RWPE1 (cell line): ENCODE data around the gene CCDC73.
A peak's percentile ranks its signal among the peaks of the same experiment; 100 is the strongest.

Experiments
- CTCF ChIA-PET: fragments of 350-600 bp; sonication (Branson Sonifier 250); formaldehyde crosslinking; extraction: SDS; loops from one replicate; lab custom pipeline; 2021; lab: Yijun Ruan, JAX
- POLR2A ChIA-PET: fragments of 400-600 bp; formaldehyde crosslinking; extraction: SDS; loops from one replicate; lab custom pipeline; 2020; ENCODE audit warnings: antibody characterized with exemption; ENCODE audit not compliant: low non-redundant PET; lab: Yijun Ruan, JAX
- DNase-seq: peaks from one replicate; pipeline ENCODE4 v3.0.0; 2012; ENCODE audit warnings: low spot score
- H3K27ac ChIP-seq: fragments of 450-650 bp; 2 replicates; pipeline ENCODE4 v1.5.1; 2017
- TF ChIP-seq, protein P1 (sequence below): fragments of 450-650 bp; conservative IDR thresholded peaks from 2 replicates; pipeline ENCODE4 v1.5.1; 2017; ENCODE audit warnings: low read depth, mild to moderate bottlenecking

The CCDC73 gene

DNA sequence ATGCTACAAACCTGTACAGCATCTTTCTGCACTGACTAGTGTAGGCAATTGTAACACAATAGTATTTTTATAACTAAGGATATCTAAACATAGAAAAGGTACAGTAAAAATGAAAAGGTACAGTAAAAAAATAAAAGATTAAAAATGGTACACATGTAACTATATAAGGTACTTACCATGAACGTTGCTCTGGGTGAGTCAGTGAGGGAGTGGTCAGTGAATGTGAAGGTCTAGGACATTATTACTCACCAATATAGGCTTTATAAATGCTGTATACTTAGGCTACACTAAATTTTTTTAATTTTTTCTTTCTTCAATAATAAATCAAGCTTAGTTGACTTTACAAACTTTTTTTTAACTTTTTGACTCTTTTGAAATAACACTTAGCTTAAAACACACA lies 150.9 kb downstream of the CCDC73 start:
- TF ChIP-seq, protein P1, sequence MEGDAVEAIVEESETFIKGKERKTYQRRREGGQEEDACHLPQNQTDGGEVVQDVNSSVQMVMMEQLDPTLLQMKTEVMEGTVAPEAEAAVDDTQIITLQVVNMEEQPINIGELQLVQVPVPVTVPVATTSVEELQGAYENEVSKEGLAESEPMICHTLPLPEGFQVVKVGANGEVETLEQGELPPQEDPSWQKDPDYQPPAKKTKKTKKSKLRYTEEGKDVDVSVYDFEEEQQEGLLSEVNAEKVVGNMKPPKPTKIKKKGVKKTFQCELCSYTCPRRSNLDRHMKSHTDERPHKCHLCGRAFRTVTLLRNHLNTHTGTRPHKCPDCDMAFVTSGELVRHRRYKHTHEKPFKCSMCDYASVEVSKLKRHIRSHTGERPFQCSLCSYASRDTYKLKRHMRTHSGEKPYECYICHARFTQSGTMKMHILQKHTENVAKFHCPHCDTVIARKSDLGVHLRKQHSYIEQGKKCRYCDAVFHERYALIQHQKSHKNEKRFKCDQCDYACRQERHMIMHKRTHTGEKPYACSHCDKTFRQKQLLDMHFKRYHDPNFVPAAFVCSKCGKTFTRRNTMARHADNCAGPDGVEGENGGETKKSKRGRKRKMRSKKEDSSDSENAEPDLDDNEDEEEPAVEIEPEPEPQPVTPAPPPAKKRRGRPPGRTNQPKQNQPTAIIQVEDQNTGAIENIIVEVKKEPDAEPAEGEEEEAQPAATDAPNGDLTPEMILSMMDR, result no peak
- ChIA-PET POLR2A (no interaction called here), CTCF (no interaction called here)
- H3K27ac ChIP-seq, result no peak overlapping the region
- peak; percentile 28 for DNase-seq

DNA sequence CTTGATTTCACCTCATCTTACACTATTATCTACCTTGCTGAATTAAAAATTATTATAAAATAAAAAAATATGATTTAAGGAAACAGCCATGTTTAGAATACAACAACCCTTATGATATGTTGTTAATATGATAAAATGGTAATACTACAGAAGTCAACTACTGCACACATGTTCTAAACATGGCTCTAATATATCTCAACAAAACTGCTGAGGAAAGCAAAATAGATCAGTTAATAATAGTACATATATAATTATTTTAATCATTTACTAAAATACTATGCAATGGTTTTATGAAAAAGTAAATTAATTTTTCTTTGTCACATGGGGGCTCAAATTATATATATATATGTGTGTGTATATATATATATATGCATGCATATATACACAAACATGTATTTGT lies 153.1 kb downstream of the CCDC73 start:
- TF ChIP-seq, protein P1, result no peak
- DNase-seq, result no peak
- POLR2A ChIA-PET, result no interaction called here
- CTCF ChIA-PET, result no interaction called here
- no peak overlapping the region for H3K27ac ChIP-seq

DNA sequence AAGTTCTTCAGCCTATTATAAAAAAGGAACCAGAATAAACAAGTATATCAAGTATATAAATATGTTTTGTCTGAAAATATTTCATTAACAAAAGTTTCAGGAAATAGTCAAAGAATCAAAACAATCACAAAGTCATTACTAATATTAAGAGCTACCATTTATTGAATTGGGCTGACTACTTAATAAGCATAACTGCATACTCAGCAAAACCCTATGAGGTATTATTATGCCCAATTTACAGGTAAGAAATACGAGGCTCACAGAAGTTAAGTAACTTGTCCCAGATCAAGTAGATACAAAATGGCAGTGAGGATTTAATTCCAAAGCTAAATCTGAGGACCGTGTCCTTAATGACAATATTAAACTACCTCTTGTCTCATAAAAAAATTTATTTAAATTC lies 158.6 kb downstream of the CCDC73 start:
- ChIA-PET CTCF (interaction anchor here (0.7 kb wide), 1 partner anchor 9 kb away, joined by 4 read pairs; no protein-coding TSS in a partner anchor), POLR2A (no interaction called here)
- H3K27ac ChIP-seq, result no peak overlapping the region
- DNase-seq, result no peak
- TF ChIP-seq, protein P1, result no peak

DNA sequence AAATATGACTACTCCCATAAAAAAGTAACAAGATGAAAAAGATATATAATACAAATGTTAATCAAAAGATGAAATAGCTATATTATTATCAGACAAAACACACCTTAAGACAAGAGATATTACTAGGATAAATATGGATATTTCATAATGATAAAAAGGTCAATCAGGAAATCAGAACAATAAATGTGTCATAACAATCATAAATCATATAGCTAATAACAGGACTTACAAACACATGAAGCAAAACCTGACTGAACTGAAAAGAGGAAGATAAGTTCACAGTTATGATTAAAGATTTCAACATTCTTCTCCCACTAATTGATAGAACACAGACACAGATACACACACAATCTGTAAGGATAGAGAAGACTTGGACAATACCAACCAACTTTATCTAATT lies 163.6 kb downstream of the CCDC73 start:
- no peak overlapping the region for H3K27ac ChIP-seq
- ChIA-PET CTCF (interaction anchor here (0.7 kb wide), 1 partner anchor 301 kb away, joined by 4 read pairs; no protein-coding TSS in a partner anchor), POLR2A (no interaction called here)
- TF ChIP-seq, protein P1, result no peak
- no peak for DNase-seq

DNA sequence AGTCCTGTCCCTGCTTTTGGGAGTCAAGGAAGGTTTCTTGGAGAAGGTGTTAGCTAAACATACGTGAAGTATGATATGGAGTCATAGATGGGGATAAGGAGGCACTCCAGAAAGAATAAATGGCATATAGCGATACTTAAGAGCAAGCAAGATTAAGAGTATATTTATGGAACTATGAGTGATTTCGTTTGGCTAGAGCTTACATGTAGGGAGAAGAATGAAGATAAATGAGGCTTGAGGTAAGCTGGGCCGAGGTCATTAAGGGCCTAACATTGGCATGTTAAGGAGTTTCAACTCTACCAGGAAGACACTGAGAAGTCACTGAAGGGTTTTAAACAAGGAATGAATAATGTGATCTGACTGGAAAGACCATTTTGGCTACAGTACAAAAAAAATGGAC lies 177.6 kb downstream of the CCDC73 start:
- DNase-seq, result no peak
- no peak overlapping the region for H3K27ac ChIP-seq
- ChIA-PET CTCF (no interaction called here), POLR2A (no interaction called here)
- TF ChIP-seq, protein P1, result no peak

DNA sequence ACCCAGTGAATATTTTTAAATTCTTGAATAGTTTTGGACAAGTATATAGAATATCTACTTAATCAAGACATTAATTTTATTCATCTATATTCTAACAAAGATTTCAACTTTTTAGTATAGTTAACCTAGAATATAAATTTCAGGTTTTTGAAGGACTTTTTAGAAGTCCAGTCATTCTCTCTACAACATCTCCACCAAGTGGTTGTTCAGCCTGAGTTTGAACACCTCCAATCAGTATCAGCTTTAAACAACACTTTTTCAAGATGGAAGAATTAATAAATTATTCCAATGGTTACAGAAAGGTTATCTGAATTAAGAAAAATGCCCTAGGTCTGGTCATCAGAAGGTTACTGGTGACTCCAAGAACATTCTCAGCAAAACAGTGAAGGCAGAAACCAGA lies 179.0 kb downstream of the CCDC73 start:
- TF ChIP-seq, protein P1, result no peak
- no peak for DNase-seq
- ChIA-PET CTCF (interaction anchor here (1.1 kb wide), 1 partner anchor 210 kb away, joined by 5 read pairs; no protein-coding TSS in a partner anchor), POLR2A (no interaction called here)
- no peak overlapping the region for H3K27ac ChIP-seq
